Lung microvascular endothelial cell (primary cell): ENCODE results near the gene PRR18. TPM values are rescaled to one million over a fixed set of nuclear protein-coding genes. Genes with fewer than 3 reads are reported as not detected.
A peak's percentile ranks its signal among the peaks of the same experiment; 100 is the strongest.
"Not testable (repeated sequence)": the region's sequence is repeated elsewhere in the genome, so short reads cannot be mapped to it uniquely, and the experiment has no call there.

Experiments used
- DNase-seq, 2 donors: peaks; one replicate each; pipeline versions ENCODE4 v3.0.0 to v3.0.0-alpha.2; 2010; ENCODE audit warnings: low read depth in 2 of 2
- total RNA-seq: library from RNA; depleted of rRNA; stranded (reverse); fragments of >200 nt; gene quantifications from 2 replicates; pipeline ENCODE4 v1.2.1, GENCODE V29; 2014

PRR18 gene
- total RNA-seq: not detected in 2 replicates

DNA sequence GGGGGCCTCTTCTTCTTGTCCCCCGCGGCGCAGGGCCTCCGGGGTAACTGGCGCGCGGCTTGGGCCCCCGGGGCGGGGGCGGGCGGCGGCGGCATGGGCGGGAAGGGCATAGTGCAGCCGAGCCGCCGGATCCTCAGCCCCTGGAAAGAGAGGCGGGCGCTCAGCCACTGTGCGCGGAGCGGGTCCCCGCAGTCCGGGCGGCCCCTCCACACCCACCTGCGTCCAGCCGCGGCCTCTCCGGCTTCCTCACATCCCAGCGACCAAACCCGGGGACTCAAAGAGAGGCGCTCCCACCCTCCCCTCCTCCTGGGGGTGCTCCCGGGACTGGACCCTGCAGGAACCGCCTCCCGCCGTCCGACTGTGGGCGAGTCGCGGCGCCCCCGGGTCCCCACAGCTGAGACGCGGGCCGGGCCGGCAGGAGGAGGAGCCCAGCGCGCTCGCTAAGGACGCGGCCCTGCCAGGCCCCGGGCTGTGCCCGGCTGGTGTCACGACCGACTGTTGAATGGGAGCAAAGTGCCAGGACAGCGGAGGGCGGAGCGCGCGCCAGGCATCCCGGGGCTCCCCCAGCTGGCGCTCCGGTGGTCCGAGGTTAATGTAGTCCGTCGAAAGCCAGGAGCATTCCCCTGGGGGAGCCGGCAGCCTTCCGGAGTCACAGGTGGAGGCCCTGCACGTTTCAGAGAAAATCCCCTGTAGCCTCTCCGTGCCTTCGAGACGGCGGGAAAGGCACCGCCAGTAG lies at the start of gene PRR18:
Gene PRR18 (minus strand): TSS at position 360 of the 736 bp plus-strand sequence. CDS start 250 bp downstream, at position 110.
- DNase-seq: no peak

DNA sequence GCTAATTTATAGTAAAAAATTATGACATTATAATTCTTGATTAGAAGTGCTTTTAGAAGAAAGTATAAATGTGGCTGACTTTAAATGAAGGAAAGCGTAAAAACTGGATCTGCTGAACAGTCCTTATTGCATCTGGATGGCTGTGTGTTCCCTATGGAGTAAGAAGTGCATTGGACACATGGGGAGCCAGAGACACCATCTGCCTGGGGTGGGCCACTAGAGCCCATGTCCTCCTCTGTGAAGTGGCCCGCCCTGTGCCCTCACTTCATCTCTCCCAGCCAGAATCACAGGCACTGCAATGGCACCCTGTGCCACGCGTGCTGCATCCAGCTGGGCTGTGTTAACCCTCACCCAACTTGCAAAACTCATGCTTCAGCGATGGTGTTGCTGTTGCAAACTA lies 47.4 kb upstream of the PRR18 start:
- DNase-seq: no peak

- no peak for DNase-seq
Observed at GRCh38 chr6:166354965-166355364, 46.8 kb upstream of the PRR18 start.

DNA sequence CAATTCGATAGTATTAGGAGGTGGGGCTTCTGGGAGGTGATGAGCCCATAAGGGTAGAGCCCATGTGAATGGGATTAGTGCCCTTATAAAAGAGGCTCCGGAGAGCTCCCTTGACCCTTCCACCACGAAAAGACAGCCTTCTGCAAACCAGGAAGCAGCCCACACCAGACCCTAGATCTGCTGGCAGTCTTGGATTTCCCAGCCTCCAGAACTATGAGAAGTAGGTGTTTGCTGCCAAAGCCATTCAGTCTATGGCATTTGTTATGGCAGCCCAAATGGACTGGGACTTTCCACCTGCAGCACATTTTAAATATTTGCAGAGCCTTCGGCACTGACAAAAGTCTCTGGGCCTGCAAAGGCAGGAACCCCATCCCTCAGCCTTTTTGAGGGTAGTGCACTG lies 46.0 kb upstream of the PRR18 start:
- no peak for DNase-seq

- no peak for DNase-seq
Observed at GRCh38 chr6:166353507-166353906, 45.3 kb upstream of the PRR18 start.

DNA sequence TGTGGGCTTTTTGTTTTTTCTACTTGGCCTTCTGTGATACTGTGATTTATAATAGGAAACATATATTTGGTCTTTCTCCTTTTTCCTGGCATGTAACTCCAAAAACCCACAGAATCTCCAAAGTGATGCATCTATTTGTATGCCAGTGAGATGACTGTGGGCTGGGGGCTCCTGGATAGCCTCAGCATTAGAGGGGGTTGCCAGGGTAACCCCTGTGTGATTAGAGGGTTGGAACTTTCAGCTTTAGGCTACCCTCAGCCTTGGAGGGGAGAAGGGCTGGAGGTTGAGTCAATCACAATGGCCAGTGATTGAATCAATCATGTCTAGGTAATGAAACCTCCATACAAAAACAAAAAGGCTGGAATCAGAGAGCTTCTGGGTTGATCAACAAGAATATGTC lies 44.7 kb upstream of the PRR18 start:
- DNase-seq: no peak

- DNase-seq: peak; percentile 45 to 47
Observed at GRCh38 chr6:166351715-166352285, 43.6 kb upstream of the PRR18 start.

- no peak for DNase-seq
Observed at GRCh38 chr6:166348305-166348949, 40.2 kb upstream of the PRR18 start.

DNA sequence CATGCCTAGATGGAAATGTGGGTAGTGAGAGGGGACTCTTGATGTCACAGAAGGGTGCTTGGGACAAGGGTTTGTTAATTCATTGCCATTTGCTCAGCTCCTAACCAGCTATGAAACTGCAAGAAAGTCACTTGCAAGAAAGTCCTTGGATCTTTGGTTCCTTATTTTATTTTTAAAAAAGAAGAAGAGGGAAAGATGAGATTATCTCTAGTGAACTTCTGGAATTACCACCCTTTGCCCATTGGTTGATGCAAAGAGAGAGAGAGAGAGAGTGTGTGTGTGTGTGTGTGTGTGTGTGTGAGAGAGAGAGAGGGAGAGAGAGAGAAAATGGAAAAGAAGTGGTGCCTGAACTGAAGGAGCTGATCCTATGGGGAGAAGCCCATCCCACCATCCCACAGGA lies 38.8 kb upstream of the PRR18 start:
- DNase-seq: no peak

GRCh38 chr6:166346449-166346848 lies 38.3 kb upstream of the PRR18 start:
- no peak for DNase-seq

DNA sequence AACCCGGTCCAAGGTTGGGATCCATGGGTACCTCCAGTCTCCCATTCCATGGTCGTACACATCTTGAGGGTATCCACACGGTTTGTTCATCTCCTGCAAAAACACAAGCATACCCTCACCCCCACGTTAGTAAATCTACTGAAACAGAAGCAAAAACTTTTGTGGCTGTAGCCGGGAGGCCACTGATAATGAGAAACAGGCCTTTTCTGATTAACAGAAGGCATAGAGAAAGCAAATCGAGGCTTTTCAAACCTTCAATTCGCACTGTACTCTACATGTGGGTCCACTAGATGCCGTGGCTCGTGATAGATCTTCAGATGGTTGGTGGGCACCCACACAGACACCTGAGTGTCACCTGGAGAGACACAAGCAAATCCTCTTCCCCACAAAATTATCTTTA lies 37.5 kb upstream of the PRR18 start:
- DNase-seq: not testable (repeated sequence)

DNA sequence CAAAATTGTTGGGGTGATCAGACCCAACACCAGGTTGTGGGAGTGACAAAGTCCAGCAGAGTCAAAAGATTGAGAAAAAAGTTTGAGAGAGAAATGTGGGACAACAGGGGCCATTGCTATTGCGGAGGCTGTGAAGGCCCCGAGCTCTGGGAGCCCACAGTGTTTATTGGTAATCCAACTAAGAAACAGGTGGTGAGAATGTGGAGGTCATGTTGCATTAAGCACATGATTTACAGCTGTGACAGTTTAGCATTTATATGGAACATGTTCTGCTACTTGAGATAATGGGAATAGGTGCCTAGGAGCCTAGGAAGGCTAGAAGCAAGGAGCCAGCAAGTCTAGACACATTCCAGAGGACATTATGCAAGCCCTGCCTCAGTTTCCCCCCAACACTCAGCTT lies 36.7 kb upstream of the PRR18 start:
- not testable (repeated sequence) for DNase-seq

DNA sequence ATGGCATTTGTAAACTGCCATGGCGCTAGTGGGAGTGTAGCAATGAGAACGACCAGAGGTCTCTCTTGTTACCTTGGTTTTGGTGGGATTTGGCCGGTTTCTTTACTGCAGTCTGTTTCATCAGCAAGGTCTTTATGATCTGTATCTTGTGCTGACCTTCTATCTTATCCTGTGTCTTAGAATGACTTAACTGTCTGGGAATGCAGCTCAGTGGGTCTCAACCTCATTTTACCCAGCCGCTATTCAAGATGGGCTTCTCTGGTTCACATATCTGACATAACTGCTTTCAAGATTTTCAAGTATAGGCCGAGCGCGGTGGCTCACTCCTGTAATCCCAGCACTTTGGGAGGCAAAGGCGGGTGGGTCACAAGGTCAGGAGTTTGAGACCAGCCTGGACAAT lies 36.0 kb upstream of the PRR18 start:
- no peak for DNase-seq

- no peak for DNase-seq
Observed at GRCh38 chr6:166343150-166343487, 34.9 kb upstream of the PRR18 start.

- peak; percentile 90 to 94 for DNase-seq
Observed at GRCh38 chr6:166342349-166343149, 34.4 kb upstream of the PRR18 start, which contains the start of gene SFT2D1. Gene SFT2D1, minus strand, starts transcription at chr6:166342545. Its CDS starts 64 bp downstream, at chr6:166342481.

DNA sequence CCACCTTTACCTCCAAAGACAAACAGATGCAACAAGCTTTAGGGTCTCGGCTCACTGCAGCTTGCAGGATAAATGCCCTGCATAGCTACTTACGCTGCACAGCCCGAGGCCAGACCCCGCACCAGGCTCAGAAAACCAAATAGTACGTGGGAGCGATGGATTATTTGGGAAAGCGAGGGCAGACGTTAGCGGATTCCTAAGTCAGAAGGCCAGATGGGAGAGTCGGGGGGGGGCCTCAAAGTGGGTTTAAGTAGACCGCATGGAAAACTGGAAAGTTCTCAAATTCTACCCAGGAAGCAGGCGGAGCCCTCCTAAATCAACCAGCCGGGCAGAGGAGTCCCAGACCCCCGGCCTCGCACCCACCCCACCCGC lies 33.8 kb upstream of the PRR18 start:
- DNase-seq: peak in 1 of 2 donors; percentile 40

DNA sequence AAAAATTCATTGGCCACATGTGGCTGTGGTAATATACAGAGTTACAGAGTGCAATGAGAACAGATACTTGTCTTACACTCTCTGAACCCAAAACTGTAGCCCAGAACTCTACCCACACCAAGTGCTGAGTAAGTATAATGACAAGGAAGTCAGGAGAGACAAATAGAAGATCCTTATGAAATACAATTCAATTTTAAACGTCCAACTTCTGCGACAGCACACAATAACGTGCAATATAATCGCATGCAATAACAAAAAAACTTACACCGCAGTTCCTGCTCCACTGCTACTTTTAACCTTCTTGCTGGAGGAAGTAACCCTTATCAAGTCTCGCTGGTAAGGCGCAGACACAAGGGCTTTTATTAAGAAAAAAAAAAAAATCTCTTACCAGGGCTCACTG lies 33.3 kb upstream of the PRR18 start:
- DNase-seq: peak in 1 of 2 donors; percentile 16

DNA sequence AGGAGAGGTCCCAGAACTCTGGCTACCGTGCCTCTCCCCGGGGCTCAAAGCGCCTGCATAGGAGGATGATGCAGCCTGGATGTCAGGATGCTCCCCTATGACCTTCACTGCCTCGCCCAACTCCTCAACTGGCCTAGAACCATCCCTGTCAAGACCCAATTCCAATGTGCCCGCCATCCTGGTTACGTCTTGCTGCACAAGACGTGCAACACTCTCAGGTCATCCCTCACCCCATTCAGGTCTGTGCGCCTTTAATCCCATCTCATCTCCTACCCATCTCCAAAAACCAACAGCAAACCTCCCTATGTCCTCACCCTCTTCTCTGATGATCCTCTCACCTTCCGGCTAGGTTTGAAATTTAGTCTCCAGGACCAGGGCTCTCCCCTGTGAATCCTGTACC lies 30.7 kb upstream of the PRR18 start:
- DNase-seq: no peak

GRCh38 chr6:166336847-166337246 lies 28.7 kb upstream of the PRR18 start:
- no peak for DNase-seq

DNA sequence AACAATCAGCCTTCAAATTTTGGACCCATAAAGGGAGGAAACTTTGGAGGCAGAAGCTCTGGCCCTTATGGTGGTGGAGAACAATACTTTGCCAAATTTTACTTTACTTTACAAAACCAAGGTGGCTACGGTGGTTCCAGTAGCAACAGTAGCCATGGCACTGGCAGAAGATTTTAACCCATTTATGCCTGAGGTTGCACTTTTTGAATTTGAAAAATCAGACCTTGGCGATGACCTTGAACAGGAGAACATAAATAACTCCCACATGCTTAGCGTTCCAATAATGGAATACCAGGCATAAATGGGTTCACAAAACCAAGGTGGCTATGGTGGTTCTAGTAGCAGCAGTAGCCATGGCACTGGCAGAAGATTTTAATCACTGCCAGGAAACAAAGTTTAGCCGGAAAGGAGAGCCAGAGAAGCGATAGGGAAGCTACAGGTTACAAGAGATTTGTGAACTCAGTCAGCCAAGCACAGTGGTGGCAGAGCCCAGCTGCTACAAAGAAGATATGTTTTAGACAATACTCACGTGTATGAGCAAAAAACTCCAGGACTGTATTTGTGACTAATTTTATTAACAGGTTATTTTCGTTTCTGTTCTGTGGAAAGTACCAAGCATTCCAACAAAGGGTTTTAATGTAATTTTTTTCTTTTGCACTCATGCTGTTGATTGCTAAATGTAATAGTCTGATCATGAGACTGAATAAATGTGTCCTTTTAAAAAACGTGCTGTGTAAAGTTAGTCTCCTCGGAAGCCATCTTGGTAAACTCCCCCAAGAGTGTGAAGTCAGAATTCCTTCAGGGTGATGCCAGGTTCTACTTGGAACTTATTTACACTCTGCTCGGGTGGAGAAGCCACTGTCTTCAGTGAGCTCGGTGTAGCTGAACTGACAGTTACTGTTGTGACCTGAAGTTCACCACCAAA lies 27.4 kb upstream of the PRR18 start:
- DNase-seq: no peak

GRCh38 chr6:166334878-166335277 lies 26.7 kb upstream of the PRR18 start:
- no peak for DNase-seq
